Keratinocyte (primary cell): ENCODE measurements around the gene GJE1. TPM values are rescaled to one million over a fixed set of nuclear protein-coding genes. Genes with fewer than 3 reads are reported as not detected.

Experiments used
- DNase-seq: peaks from one replicate; pipeline ENCODE4 v3.0.0-alpha.2; 2011; ENCODE audit warnings: low read depth, missing footprints, low spot score
- FAIRE-seq: peaks from 2 replicates; lab custom pipeline; 2011; peaks lifted over from hg19 to GRCh38; lab: Jason Lieb, UNC
- H2AFZ ChIP-seq: 2 replicates; pipeline ENCODE4 v1.6.0; 2012; ENCODE audit warnings: low read length, control low read depth, inconsistent platforms; ENCODE audit not compliant: control insufficient read depth
- H3K27ac ChIP-seq: 2 replicates; pipeline ENCODE4 v1.5.1; 2011; ENCODE audit warnings: low read length; ENCODE audit not compliant: control insufficient read depth, insufficient read depth
- H3K27me3 ChIP-seq: 3 replicates; pipeline ENCODE4 v1.6.0; 2011; ENCODE audit warnings: low read length; ENCODE audit not compliant: control insufficient read depth, insufficient read depth; ENCODE audit errors: extremely low read depth
- H3K36me3 ChIP-seq, 2 experiments: 2 replicates in 1 of 2; 3 replicates in 1 of 2; pipeline ENCODE4 v1.5.1; 2011; ENCODE audit warnings: low read length in 2 of 2, mild to moderate bottlenecking in 1 of 2; ENCODE audit not compliant: control insufficient read depth in 2 of 2, insufficient read depth in 2 of 2; ENCODE audit errors: extremely low read depth in 1 of 2
- H3K4me1 ChIP-seq: 3 replicates; pipeline ENCODE4 v1.5.1; 2011; ENCODE audit warnings: low read length; ENCODE audit not compliant: control insufficient read depth, insufficient read depth; ENCODE audit errors: extremely low read depth
- H3K4me2 ChIP-seq: 3 replicates; pipeline ENCODE4 v1.6.0; 2011; ENCODE audit warnings: low read depth, low read length; ENCODE audit not compliant: control insufficient read depth, insufficient read depth; ENCODE audit errors: extremely low read depth
- H3K4me3 ChIP-seq, 3 experiments: fragments of 200-600 bp in 1 of 3; sonication (generic) in 1 of 3; 2 replicates in 2 of 3; 3 replicates in 1 of 3; pipeline ENCODE4 v1.5.1; 2011 to 2016; ENCODE audit warnings: low read length in 3 of 3, mild to moderate bottlenecking in 3 of 3, control low read depth in 2 of 3, inconsistent platforms in 1 of 3, low read depth in 1 of 3, mixed read lengths in 1 of 3, mixed run types in 1 of 3, moderate library complexity in 1 of 3; ENCODE audit not compliant: control insufficient read depth in 2 of 3, insufficient read depth in 2 of 3; ENCODE audit errors: extremely low read depth in 1 of 3
- H3K79me2 ChIP-seq: 2 replicates; pipeline ENCODE4 v1.6.0; 2012; ENCODE audit warnings: low read length; ENCODE audit not compliant: control insufficient read depth, insufficient read depth
- H3K9ac ChIP-seq: 3 replicates; pipeline ENCODE4 v1.6.0; 2011; ENCODE audit warnings: low read length; ENCODE audit not compliant: control insufficient read depth, insufficient read depth; ENCODE audit errors: extremely low read depth
- H3K9me1 ChIP-seq: 3 replicates; pipeline ENCODE4 v1.6.0; 2011; ENCODE audit warnings: low read length; ENCODE audit not compliant: control insufficient read depth, insufficient read depth; ENCODE audit errors: extremely low read depth
- H3K9me3 ChIP-seq: 2 replicates; pipeline ENCODE4 v1.5.1; 2012; ENCODE audit warnings: low read depth, low read length; ENCODE audit not compliant: control insufficient read depth
- H4K20me1 ChIP-seq: 3 replicates; pipeline ENCODE4 v1.6.0; 2011; ENCODE audit warnings: low read length; ENCODE audit not compliant: control insufficient read depth, insufficient read depth; ENCODE audit errors: extremely low read depth
- CTCF ChIP-seq, 3 experiments: IDR thresholded peaks in 1 of 3; conservative IDR thresholded peaks in 1 of 3; optimal IDR thresholded peaks in 1 of 3; 2 replicates in 2 of 3; 3 replicates in 1 of 3; pipeline versions ENCODE3 to v1.5.1; 2011; ENCODE audit warnings: low read length in 3 of 3, mild to moderate bottlenecking in 3 of 3, moderate library complexity in 2 of 3, control low read depth in 1 of 3, inconsistent platforms in 1 of 3; ENCODE audit not compliant: insufficient read depth in 2 of 3; ENCODE audit errors: extremely low read depth in 1 of 3
- EZH2 ChIP-seq: IDR thresholded peaks from one replicate; pipeline ENCODE4 v1.6.1; 2012; ENCODE audit warnings: inconsistent platforms, mild to moderate bottlenecking, low read length, moderate library complexity
- dilution Hi-C: fragments of 300-500 bp; cut with MboI; formaldehyde crosslinking; loops from one replicate; pipeline ENCODE4 v1.7.0; 2020; ENCODE audit warnings: low sequenced_read_pairs; ENCODE audit not compliant: extremely low pct_ligation_motif_present
- polyA plus RNA-seq, 5 experiments: library from polyadenylated mRNA; depleted of rRNA in 3 of 5; stranded (reverse) in 3 of 5; stranded (forward) in 1 of 5; unstranded in 1 of 5; fragments of >200 nt; gene quantifications; 1 replicate in 1 of 5; 2 replicates in 3 of 5; 3 replicates in 1 of 5; pipeline versions ENCODE4 v1.2.1 to v1.2.3, GENCODE V29; 2011 to 2012; ENCODE audit warnings: missing spikeins in 2 of 5, low read depth in 1 of 5, low replicate concordance in 1 of 5

Gene GJE1
- polyA plus RNA-seq, 1 donor (not counting 4 experiments of a cell fraction or from before 2014, with no cell fraction given), result not detected

GRCh38 chr6:142178129-142178528 lies 45.4 kb downstream of the GJE1 start:
- no peak overlapping the region for H3K4me3 ChIP-seq
- H2AFZ ChIP-seq, result no peak overlapping the region
- no peak for DNase-seq
- no peaks in the 10 kb centered on the region for H3K27me3 ChIP-seq
- TF ChIP-seq CTCF (optimal IDR thresholded peaks at IDR 0.05 in 1 of 3, IDR thresholded peaks at IDR 0.05 in 1 of 3, conservative IDR thresholded peaks at IDR 0.05 in 1 of 3; ENCODE audit: extremely low read depth in 1 of 3, insufficient read depth in 2 of 3, low read length in 3 of 3), result no peak
- TF ChIP-seq EZH2, result no peak
- dilution Hi-C loops, result no loop called here
- H3K9me3 ChIP-seq, result no peaks in the 10 kb centered on the region
- no peak overlapping the region for H3K27ac ChIP-seq
- no peak overlapping the region for H3K9ac ChIP-seq
- no peak overlapping the region for H3K4me2 ChIP-seq
- FAIRE-seq, result no peak
- H3K4me1 ChIP-seq, result no peaks in the 10 kb centered on the region
- no peaks in the 10 kb centered on the region for H4K20me1 ChIP-seq
- no peaks in the 10 kb centered on the region for H3K79me2 ChIP-seq
- no peaks in the 10 kb centered on the region for H3K9me1 ChIP-seq
- peaks cover 2 to 8% of the 10 kb centered on the region in 2 experiments for H3K36me3 ChIP-seq

- Histone ChIP-seq H3K4me2 (no peak overlapping the region), H3K79me2 (no peaks in the 10 kb centered on the region), H3K9ac (no peak overlapping the region), H2AFZ (no peak overlapping the region), H3K27me3 (no peaks in the 10 kb centered on the region), H4K20me1 (no peaks in the 10 kb centered on the region), H3K4me1 (no peaks in the 10 kb centered on the region), H3K9me1 (no peaks in the 10 kb centered on the region), H3K9me3 (no peaks in the 10 kb centered on the region), H3K4me3 (no peak overlapping the region), H3K27ac (no peak overlapping the region), H3K36me3 (no peaks in the 10 kb centered on the region)
- FAIRE-seq (no peak), DNase-seq (no peak)
- dilution Hi-C loops, result no loop called here
- TF ChIP-seq CTCF (optimal IDR thresholded peaks at IDR 0.05 in 1 of 3, IDR thresholded peaks at IDR 0.05 in 1 of 3, conservative IDR thresholded peaks at IDR 0.05 in 1 of 3; ENCODE audit: extremely low read depth in 1 of 3, insufficient read depth in 2 of 3, low read length in 3 of 3) (no peak), EZH2 (no peak)
Observed at GRCh38 chr6:142182004-142182403, 49.3 kb downstream of the GJE1 start.
